ENCODE data around the gene RAB28. TPM values are rescaled to one million over a fixed set of nuclear protein-coding genes. Genes with fewer than 3 reads are reported as not detected.

RAB28 gene
- total RNA-seq, 3 donors from 2014 or later, result 13.0 to 23.6 (median 14.5) TPM

- no peak for TF ChIP-seq CTCF (IDR thresholded peaks at IDR 0.05)
- Histone ChIP-seq H3K9me3 (no peaks in the 10 kb centered on the region), H3K4me3 (no peak overlapping the region), H3K36me3 (ENCODE audit: low read depth) (no peaks in the 10 kb centered on the region), H3K4me1 (ENCODE audit: low read depth) (no peaks in the 10 kb centered on the region)
- ATAC-seq (no peak), DNase-seq (no peak)
- intact Hi-C loops (cut with DNase I, micrococcal nuclease), result no loop called here
These were observed 113.1 kb downstream of the RAB28 start for GRCh38 chr4:13371048-13371447.

- Histone ChIP-seq H3K9me3 (no peaks in the 10 kb centered on the region), H3K36me3 (ENCODE audit: low read depth) (no peaks in the 10 kb centered on the region), H3K4me3 (no peak overlapping the region), H3K4me1 (ENCODE audit: low read depth) (no peaks in the 10 kb centered on the region)
- DNase-seq, result no peak
- intact Hi-C loops (cut with DNase I, micrococcal nuclease), result no loop called here
- no peak for ATAC-seq
- no peak for TF ChIP-seq CTCF (IDR thresholded peaks at IDR 0.05)
These were observed 115.9 kb downstream of the RAB28 start for GRCh38 chr4:13368217-13368616.

- no peaks in the 10 kb centered on the region for H3K4me1 ChIP-seq (ENCODE audit: low read depth)
- ATAC-seq (no peak), DNase-seq (no peak)
- TF ChIP-seq CTCF (IDR thresholded peaks at IDR 0.05), result no peak
- H3K36me3 ChIP-seq (ENCODE audit: low read depth), result no peaks in the 10 kb centered on the region
- no peak overlapping the region for H3K4me3 ChIP-seq
- no peaks in the 10 kb centered on the region for H3K9me3 ChIP-seq
- intact Hi-C loops (cut with DNase I, micrococcal nuclease), result no loop called here
These were observed 116.4 kb downstream of the RAB28 start for GRCh38 chr4:13367691-13368090.

- no peaks in the 10 kb centered on the region for H3K36me3 ChIP-seq (ENCODE audit: low read depth)
- no peak for TF ChIP-seq CTCF (IDR thresholded peaks at IDR 0.05)
- H3K4me1 ChIP-seq (ENCODE audit: low read depth), result no peaks in the 10 kb centered on the region
- DNase-seq (no peak), ATAC-seq (no peak)
- H3K4me3 ChIP-seq, result no peak overlapping the region
- intact Hi-C loops (cut with DNase I, micrococcal nuclease), result no loop called here
- no peaks in the 10 kb centered on the region for H3K9me3 ChIP-seq
These were observed 116.9 kb downstream of the RAB28 start for GRCh38 chr4:13367244-13367643.

GRCh38 chr4:13365195-13365594 lies 118.9 kb downstream of the RAB28 start:
- no peak for ATAC-seq
- Histone ChIP-seq H3K4me3 (no peak overlapping the region), H3K4me1 (ENCODE audit: low read depth) (no peaks in the 10 kb centered on the region), H3K36me3 (ENCODE audit: low read depth) (no peaks in the 10 kb centered on the region), H3K9me3 (no peaks in the 10 kb centered on the region)
- TF ChIP-seq CTCF (IDR thresholded peaks at IDR 0.05), result no peak
- intact Hi-C loops (cut with DNase I, micrococcal nuclease), result no loop called here
- no peak for DNase-seq

- no peak overlapping the region for H3K4me3 ChIP-seq
- no peak for TF ChIP-seq CTCF (IDR thresholded peaks at IDR 0.05)
- no peaks in the 10 kb centered on the region for H3K9me3 ChIP-seq
- no peaks in the 10 kb centered on the region for H3K36me3 ChIP-seq (ENCODE audit: low read depth)
- no peak for ATAC-seq
- no peaks in the 10 kb centered on the region for H3K4me1 ChIP-seq (ENCODE audit: low read depth)
- intact Hi-C loops (cut with DNase I, micrococcal nuclease), result no loop called here
- DNase-seq, result no peak
These were observed 119.5 kb downstream of the RAB28 start for GRCh38 chr4:13364653-13365052.

Measured in mucosa of descending colon (tissue), 3 donors.